HG02973 (cell line): ENCODE results near the gene OSBP2.

Source experiments
- ATAC-seq: cut with Tn5 transposase; IDR thresholded peaks from one replicate; pipeline ENCODE4 v1.9.1; 2021; ENCODE audit warnings: moderate library complexity; ENCODE audit not compliant: unreplicated experiment

OSBP2 gene

GRCh38 chr22:30837531-30837930 is 142.9 kb downstream of the OSBP2 start:
- ATAC-seq: no peak

GRCh38 chr22:30838111-30838510 is 143.4 kb downstream of the OSBP2 start:
- ATAC-seq: no peak

- ATAC-seq: no peak
Observed at GRCh38 chr22:30841273-30841672, 146.6 kb downstream of the OSBP2 start.

- ATAC-seq: no peak
Observed at GRCh38 chr22:30843245-30843644, 148.6 kb downstream of the OSBP2 start.

- ATAC-seq: no peak
Observed at GRCh38 chr22:30847583-30847982, 152.9 kb downstream of the OSBP2 start.

GRCh38 chr22:30855266-30855665 is 160.6 kb downstream of the OSBP2 start:
- ATAC-seq: no peak

GRCh38 chr22:30855677-30856518 is 161.2 kb downstream of the OSBP2 start:
- ATAC-seq: no peak

GRCh38 chr22:30856741-30857502 is 162.2 kb downstream of the OSBP2 start:
- no peak for ATAC-seq

GRCh38 chr22:30857791-30858190 is 163.1 kb downstream of the OSBP2 start:
- ATAC-seq: no peak

GRCh38 chr22:30858976-30859713 is 164.5 kb downstream of the OSBP2 start:
- no peak for ATAC-seq

- no peak for ATAC-seq
Observed at GRCh38 chr22:30859714-30860095, 165.0 kb downstream of the OSBP2 start.

GRCh38 chr22:30860176-30861105 is 165.8 kb downstream of the OSBP2 start:
- no peak for ATAC-seq

- no peak for ATAC-seq
Observed at GRCh38 chr22:30861131-30861530, 166.5 kb downstream of the OSBP2 start.

- ATAC-seq: no peak
Observed at GRCh38 chr22:30861688-30862552, 167.2 kb downstream of the OSBP2 start.

- no peak for ATAC-seq
Observed at GRCh38 chr22:30863081-30863833, 168.6 kb downstream of the OSBP2 start.

- no peak for ATAC-seq
Observed at GRCh38 chr22:30864441-30865420, 170.1 kb downstream of the OSBP2 start.

- no peak for ATAC-seq
Observed at GRCh38 chr22:30865656-30866055, 171.0 kb downstream of the OSBP2 start.

GRCh38 chr22:30866216-30866615 is 171.5 kb downstream of the OSBP2 start:
- ATAC-seq: no peak
